Measurements from ENCODE around the gene SERINC3.

SERINC3 gene

GRCh38 chr20:44483112-44483511 lies 38.8 kb downstream of the SERINC3 start:
- no peak overlapping the region for H3K4me3 ChIP-seq (ENCODE audit: low read depth, low read length)
- no peak for DNase-seq (ENCODE audit: low read depth, low spot score)
- in situ Hi-C loops (cut with HindIII; ENCODE audit: low sequenced_read_pairs), result no loop called here
- TF ChIP-seq CTCF (IDR thresholded peaks at IDR 0.05; ENCODE audit: low read depth, low read length), result no peak

GRCh38 chr20:44481719-44482416 lies 40.0 kb downstream of the SERINC3 start:
- TF ChIP-seq CTCF (IDR thresholded peaks at IDR 0.05; ENCODE audit: low read depth, low read length), result no peak
- in situ Hi-C loops (cut with HindIII; ENCODE audit: low sequenced_read_pairs), result no loop called here
- H3K4me3 ChIP-seq (ENCODE audit: low read depth, low read length), result no peak overlapping the region
- no peak for DNase-seq (ENCODE audit: low read depth, low spot score)

GRCh38 chr20:44480097-44480496 lies 41.8 kb downstream of the SERINC3 start:
- no peak for TF ChIP-seq CTCF (IDR thresholded peaks at IDR 0.05; ENCODE audit: low read depth, low read length)
- DNase-seq (ENCODE audit: low read depth, low spot score), result no peak
- H3K4me3 ChIP-seq (ENCODE audit: low read depth, low read length), result no peak overlapping the region
- in situ Hi-C loops (cut with HindIII; ENCODE audit: low sequenced_read_pairs), result no loop called here

- DNase-seq (ENCODE audit: low read depth, low spot score), result no peak
- H3K4me3 ChIP-seq (ENCODE audit: low read depth, low read length), result no peak overlapping the region
- TF ChIP-seq CTCF (IDR thresholded peaks at IDR 0.05; ENCODE audit: low read depth, low read length), result no peak
- in situ Hi-C loops (cut with HindIII; ENCODE audit: low sequenced_read_pairs), result no loop called here
Measured at GRCh38 chr20:44479643-44480042, 42.2 kb downstream of the SERINC3 start.

GRCh38 chr20:44478206-44478605 lies 43.7 kb downstream of the SERINC3 start:
- no peak for TF ChIP-seq CTCF (IDR thresholded peaks at IDR 0.05; ENCODE audit: low read depth, low read length)
- in situ Hi-C loops (cut with HindIII; ENCODE audit: low sequenced_read_pairs), result no loop called here
- H3K4me3 ChIP-seq (ENCODE audit: low read depth, low read length), result no peak overlapping the region
- no peak for DNase-seq (ENCODE audit: low read depth, low spot score)

GRCh38 chr20:44477151-44477550 lies 44.7 kb downstream of the SERINC3 start:
- no peak for TF ChIP-seq CTCF (IDR thresholded peaks at IDR 0.05; ENCODE audit: low read depth, low read length)
- H3K4me3 ChIP-seq (ENCODE audit: low read depth, low read length), result no peak overlapping the region
- in situ Hi-C loops (cut with HindIII; ENCODE audit: low sequenced_read_pairs), result no loop called here
- no peak for DNase-seq (ENCODE audit: low read depth, low spot score)
